Inflammatory macrophage treated with lipopolysaccharide for 1 hour (primary cell): ENCODE measurements around the gene CDHR3.

ENCODE experiments used
- DNase-seq, 2 donors: peaks; one replicate each; pipeline ENCODE4 v3.0.0-alpha.2; 2020 to 2022

The CDHR3 gene

DNA sequence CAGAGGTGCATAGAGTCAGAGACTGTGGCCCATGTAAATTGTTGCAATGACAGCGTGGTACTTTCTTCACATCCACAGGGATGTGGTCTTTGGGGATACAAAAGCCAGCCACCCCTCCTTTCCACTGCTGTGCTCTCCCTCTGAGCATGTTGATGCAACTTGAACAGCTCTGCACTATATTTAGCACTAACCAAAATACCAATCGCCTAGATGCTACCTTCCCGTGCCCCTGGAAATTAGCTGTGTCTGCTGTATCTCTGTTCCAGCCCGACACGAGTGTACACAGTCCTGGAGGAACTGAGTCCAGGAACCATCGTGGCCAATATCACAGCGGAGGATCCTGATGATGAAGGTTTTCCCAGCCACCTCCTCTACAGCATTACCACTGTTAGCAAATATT, 38.1 kb downstream of the CDHR3 start:
- no peak for DNase-seq

DNA sequence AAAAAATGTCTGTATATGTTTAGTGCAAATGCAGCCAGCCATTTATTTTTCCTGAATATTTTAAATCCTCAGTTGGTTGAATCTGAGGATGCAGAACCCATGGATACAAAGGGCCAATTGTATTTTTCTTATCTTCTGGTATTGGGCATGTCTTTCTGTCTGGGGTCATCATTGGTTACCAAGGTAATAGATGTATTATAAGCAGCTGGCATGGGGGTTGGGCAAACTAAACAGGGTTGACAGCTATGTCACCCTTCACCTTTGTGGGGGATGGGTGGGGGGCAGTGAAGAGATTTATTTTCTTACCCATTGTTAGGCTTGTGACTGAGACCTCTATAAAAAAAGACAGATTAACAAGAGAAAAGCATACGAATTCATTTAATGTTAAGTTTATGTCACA, 38.8 kb downstream of the CDHR3 start:
- no peak for DNase-seq

DNA sequence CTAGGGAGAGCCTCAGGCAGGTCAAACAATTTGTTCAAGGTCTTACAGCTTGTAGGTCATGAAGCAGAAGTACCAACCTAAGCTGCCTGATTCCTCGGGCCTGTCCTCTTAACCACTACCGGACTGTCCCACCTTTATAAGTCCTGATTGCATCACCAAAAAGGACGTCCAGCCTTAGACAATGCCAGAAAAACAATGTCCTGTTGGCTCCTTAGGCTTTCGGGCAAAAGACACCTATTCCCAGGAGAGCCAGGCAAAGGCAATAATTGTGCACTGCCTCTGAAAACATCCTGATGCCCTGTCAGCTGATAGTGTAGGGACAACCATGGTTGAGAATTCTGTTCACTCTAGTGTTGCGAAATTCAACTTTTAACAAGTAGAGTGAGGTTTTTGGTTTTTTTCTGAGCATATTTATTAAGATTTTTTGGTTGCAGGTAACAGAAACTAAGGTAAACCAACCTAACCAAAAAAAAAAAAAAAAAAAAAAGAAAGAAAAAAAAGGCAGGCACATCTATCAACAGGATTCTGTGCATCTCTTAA, 40.5 kb downstream of the CDHR3 start:
- no peak for DNase-seq

DNA sequence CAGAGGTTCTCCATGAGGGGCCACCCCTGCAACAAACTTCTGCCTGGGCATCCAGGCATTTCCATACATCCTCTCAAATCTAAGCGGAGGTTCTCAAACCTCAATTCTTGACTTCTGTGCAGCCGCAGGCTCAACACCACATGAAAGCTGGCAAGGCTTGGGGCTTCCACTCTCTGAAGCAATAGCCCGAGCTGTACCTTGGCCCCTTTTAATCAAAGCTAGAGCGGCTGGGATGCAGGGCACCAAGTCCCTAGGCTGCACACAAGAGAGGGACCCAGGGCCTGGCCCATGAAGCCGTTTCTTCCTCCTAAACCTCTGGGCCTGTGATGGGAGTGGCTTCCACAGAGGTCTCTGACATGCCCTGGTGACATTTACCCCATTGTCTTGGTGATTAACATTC, 43.8 kb downstream of the CDHR3 start:
- DNase-seq, result no peak

DNA sequence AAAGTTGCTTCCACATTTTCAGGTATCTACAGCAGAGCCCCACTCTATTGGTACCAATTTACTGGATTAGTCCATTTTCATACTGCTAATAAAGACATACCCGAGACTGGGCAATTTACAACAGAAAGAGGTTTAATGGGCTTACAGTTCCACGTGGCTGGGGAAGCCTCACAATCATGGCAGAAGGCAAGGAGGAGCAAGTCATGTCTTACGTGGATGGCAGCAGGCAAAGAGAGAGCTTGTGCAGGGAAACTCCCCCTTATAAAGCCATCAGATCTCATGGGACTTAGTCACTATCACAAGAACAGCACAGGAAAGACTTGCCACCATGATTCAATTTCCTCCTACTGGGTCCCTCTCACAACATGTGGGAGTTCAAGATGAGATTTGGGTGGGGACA, 44.7 kb downstream of the CDHR3 start:
- DNase-seq, result peak in 1 of 2 donors; percentile 16

DNA sequence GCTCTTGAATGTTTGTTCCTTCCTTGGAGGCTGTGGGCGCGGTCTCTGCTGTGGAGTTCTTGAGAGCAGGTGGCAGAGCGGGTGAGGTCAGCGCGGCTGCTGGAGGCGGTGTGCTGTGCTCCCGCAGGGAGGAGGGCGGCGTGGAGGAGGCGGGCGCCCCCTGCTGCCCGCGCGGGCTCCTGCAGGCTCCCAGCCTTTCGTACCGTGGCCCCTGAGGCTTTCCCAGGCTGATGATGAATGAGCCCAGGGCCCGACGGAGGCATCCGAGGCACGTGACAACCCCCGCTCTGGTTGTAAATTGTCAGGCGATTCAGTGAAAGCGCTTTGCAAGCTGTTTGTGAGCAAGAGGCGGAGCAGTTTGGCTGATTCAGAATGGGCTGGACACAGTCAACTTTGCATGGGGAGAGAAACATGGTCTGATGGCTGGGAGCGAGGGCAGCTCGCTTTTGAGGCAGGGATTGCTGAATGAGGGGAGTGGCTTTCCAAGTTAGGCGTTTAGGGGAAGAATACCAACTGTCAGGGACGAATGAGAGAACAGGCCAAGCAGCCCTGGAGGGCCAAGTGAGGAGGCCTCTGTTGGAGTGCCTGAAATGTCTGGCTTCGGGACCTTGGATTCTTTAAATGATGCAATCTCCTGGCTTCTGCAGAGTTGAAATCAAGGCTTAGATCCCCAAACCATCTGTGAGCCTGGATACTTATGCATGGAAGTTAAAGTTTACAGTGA, 46.6 kb downstream of the CDHR3 start:
- peak; percentile 75 to 84 for DNase-seq

DNA sequence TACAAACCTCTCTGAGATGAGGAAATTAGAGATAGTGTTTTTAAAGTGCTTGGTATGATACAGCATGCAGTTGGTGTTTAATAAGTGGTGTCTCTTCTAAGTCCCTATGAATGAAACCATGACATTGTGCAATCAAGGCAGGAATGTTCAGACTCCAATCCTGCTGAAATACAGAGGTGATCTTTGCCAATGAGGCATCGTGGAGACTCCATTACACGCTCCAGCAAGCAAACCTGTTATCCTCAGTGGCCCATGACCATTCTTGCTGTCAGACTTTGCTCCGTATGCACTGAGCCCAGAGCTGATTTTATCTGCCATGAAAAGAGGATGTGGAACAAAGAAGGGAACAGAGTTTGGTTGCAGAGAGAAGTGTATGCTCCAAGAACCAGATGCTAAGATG, 47.3 kb downstream of the CDHR3 start:
- DNase-seq, result no peak

DNA sequence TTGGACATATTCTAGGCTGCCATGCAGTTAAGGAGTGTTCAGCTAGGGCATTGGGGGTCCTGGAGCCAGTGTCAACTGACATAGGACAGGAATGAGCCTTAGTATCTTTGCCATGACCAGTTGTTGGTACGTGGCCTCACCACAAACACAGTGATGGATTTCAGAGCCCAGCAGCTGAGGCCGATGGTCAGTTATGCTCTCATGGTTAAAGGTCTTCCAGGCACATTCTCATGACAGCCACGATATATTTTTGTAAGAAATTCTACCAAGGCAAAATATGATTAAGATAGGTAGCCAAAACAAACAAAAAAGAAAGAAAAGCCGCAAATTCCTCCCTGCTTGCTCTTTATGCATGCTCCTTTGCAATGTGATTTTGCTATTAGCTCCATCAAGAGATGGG, 47.8 kb downstream of the CDHR3 start:
- DNase-seq, result no peak

DNA sequence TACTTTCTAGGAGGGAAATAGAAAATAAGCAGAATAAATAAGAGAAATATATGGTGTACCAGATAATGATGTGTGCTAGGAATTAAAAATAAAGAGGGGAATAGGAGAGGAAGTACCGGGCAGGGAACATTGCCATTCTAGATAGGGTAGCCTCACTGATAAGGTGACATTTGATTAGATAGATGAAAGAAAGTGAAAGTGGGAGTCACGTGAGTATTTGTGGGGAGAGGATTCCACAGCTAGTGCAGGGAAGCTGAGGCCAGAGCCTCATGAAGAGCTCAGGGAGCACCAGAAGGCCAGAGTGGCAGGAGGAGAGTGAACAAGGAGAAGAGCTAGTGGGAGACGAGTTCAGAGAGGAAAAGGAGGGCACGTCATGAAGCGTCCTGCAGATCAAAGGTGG, 49.1 kb downstream of the CDHR3 start:
- DNase-seq, result no peak

DNA sequence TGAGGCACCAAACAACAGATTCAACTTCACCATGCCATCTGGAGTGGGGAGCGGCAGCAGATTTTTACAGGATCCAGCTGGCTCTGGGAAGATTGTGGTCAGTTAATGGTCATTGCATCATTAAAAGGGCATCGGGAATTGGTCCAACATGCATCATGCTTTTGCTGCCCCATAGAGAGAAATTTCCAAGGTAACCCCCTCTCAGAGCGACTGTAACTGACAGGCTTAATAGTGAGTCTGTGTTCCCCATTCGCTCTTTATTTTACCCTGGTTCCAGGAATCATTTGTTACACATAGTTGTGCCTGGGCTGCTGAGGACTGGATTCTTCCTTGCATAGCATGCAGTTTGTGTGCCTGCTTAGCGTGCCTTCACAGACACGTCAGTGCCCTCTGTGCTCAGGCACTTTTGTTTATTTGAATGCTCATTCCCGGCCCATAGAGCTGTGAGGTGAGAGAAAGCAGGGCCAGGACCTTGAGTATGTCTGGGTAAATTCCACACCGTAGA, 49.9 kb downstream of the CDHR3 start:
- no peak for DNase-seq

DNA sequence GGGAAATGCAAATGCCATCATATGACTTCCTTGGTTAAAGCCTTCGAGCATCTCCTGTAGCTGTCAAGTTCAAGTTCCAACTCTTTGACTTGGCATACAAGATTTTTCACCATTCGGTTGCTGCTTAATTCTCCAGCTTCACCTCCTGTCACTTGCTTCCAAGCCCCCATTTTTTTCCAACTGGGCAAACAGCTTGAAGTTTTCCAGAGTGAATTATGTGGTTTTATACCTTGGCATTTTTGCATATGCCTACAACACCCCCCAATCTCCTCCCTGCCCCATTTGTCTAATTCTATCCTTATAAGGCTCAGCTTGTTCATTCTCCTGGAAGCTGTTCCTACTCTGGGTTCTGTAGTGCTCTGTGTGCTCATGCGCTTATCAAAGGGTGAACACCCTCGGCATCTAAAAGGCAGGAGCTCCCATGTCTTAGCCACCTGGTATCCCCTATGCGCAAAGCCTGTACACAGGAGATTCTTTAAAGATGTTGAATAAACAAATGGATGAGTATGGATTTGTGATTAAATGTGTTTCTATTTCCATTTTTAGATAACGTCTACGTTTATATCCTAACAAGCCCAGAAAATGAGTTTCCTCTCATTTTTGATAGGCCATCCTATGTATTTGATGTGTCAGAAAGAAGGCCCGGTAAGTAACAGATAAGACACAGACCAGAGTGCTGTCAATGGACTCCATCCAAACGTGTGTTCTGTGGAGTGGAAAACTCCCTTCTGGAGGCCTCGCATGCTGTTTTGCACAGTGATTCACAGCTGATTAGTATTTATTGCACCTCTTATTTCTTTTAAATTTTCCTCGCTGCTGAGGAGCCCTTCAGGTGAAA, 52.5 kb downstream of the CDHR3 start:
- no peak for DNase-seq

DNA sequence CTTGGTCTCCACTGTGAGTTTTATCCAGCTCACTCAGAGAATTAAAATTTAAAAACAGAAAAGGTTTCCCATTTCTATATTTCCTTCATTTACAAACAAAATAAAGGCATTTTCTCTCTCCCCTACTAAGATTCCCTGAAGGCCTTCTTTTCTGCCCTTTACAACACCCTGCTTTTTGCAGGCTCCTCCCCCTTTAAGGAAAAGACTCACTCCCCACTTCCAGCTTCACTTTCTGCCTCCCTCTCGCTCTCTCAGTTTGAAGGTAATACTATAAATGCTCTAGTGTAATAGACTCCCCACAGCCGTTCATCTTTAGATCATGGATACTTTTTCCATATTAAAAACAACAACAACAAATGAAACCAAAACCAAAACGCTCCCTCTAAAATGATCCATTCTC, 53.3 kb downstream of the CDHR3 start:
- no peak for DNase-seq

DNA sequence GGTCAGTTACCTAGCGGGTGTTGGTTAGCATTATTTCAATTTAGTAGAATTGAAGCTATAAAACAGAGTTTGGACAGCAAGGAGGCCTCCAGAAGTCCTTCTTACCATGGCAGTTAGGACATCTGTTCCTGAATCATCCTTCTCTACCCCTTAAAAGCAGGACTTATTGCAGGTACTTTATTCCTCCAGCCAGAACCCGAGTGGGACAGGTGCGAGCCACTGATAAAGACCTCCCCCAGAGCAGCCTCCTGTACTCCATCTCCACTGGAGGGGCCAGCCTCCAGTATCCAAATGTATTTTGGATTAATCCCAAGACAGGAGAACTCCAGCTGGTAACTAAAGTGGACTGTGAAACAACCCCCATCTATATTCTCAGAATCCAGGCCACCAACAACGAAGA, 54.6 kb downstream of the CDHR3 start:
- no peak for DNase-seq

DNA sequence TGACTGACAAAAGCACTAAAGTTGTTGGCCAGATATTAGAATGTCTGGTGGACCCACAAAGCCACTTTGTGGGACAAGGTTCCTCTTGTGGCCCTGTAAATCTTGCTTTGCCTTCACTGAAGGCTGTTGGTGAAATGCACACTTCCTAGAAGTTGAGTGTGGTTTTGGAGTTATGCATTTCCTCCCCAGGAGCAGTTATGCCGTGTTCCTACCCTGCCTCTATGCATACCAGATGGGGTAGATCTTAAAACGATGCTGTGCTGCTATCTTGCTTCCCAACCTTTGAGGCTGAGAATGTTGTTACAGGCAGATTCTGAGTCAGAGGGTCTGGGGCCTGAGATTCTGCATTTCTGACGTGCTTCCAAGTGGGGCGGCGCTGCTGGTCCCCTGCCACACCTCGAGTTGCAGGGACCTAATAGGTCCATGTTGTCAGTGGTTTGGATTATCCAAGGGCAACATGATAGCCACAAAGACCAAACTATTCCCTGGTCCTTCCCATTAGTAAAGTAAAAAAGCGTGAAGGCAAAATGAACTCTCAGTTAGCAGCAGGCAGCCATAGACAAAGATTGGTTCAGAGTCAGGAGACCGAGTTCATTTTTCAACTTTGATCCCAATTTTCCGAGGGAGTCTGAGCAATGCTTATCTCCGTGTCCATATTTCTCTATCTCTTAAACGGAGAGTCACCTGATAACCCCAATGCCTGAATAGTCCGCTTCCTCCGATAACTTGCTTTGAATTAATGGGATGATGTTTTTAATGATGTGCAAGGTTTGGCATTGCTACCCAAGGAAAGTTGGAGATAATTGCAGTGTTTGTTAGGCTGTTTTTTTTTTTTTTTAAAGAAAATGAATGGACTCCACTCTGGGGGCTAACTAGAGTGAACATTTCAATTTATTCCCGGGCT, 55.8 kb downstream of the CDHR3 start:
- DNase-seq, result no peak

DNA sequence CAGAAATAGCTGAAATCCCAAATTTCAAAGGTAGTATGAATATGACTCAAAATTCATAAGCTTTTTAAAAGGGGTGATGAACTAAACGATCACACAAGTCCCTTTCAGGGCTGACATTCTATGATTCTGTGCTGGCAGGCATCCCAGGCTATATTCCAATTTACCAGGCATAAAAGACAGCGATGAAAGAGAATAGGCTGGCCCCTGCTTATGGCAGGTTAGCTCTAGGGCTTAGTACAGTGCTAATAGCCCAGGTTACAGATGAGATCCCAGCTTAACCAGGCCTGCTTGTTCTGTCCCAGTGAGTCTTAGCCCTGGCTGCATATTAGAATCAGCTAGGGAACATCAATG, 56.4 kb downstream of the CDHR3 start:
- DNase-seq, result no peak

DNA sequence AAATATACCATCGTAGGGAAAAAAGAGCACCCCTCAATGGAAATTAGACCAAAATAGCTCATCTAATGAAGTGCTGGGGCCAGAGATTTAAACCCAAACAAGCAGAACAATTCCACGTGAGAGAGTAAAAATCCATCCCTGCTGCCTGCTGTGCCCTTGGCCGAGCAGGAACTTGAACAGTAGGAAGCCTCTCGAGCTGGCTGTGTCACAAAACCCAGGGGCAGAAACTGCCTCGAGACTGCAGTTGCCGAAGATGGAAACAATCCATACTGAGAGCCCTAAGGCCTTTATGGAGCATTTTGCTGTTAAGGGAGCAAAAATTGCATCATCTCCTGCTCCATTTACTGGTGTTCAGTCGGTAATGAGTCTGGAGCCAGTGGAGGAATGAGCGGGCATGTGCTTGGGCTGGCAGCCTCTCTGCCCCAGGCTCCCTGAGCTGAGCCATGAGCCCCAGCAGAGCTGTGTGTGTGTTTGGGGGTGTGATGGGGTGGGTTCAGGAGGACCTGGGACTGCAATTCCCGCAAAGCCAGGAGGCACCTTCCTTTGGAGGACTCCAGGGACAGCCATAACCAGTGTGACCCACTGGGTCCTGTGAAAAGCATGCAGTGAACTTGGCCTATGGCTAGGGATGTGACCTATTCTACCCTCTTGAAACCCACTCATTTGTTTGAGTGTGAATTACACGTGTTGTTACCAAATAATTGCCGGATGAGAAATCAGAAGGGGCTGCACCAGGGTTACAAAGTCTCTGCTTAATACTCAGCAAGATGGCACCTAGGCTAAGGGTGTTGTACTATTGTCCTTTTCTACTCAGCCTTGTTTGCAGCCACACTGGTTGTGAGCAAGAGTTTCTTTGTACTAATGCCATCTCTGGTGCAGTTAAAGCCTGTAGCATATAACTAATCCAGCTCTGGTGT, 58.3 kb downstream of the CDHR3 start:
- no peak for DNase-seq

DNA sequence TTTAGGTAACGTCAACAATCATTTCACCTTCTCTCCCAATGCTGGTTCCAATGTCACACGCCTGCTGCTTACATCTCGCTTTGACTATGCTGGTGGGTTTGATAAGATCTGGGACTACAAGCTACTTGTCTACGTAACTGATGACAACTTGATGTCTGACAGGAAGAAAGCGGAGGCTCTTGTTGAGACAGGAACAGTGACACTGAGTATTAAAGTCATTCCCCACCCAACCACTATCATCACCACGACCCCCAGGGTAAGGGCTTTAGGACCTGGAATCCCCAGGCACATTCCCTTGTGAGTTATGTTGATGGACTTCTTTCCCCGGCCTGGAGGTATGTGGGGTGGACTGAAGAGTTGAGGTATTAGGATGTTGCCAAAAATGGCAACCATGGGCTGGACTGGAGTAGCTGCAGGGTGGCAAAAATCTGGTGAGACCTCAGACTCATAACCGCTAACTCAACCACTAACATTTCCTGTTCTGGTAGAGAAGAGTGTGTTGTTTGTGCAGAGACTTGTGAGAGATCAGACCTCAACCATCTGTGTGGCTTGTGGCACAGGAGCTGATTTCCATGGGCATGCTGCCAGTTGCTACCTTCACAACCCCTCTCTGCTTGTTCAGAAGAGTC, 59.2 kb downstream of the CDHR3 start:
- no peak for DNase-seq

DNA sequence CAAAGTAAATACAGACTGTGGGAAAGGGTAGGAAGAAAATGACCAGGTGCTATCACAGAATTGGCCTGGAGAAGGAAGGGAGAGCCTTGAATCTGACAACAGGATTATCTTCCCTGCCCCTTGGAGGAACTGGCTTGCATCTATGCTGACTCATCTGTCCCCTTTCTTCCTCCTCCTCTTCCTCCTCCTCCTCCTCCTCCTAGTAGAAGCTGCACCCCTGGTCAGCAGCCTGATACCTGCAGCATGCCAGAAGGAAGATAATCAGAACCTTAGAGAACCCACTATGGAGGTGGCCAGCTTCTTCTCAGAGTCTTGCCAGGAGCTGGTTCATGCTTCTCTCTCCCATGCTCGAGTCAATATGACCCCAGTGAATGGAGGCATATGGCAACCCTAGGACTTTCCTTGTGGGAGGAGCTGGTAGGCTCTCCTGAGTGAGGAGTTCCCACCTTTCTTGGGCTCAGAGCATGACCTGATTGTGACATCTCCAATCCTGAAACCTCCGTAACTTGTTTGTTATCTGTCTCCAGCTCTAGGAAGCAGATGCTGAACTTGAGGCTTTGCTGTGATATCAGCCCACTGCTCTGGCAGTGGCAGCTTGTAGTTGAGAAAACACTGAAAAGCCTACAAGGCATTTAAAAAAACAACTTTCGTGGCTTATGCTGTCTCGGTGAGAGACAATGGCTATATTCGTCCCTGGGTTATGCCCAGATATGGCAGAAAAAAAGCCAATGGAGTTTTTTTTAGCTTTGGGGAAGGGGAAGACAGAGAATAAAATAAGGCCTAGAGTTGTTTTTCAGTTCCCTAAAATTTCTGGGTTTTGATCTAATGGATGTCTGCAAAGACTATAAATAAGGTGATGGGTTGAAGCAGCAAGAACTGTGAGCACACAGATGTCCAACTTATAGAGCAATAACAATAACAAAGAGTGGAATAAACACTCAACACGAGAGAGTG, 60.6 kb downstream of the CDHR3 start:
- DNase-seq, result no peak

DNA sequence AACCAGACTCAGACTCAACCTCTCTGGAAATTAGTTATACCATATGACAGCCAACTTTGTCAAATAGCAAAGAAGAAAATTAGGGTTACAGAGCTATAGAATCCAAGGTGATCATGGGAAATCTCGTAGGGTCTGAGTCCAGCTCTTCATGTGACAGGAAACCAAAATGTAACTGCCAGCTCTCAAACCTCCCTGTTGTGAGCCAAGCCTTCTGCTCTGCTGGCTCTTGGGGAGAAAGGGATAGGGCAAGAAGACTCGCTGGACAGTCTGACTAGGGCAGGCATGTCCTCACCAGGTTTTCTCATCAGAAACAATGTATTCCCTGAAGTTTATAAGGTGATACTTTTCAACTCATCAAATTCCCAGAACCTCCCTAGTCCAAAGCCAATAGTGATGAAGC, 63.0 kb downstream of the CDHR3 start:
- no peak for DNase-seq

DNA sequence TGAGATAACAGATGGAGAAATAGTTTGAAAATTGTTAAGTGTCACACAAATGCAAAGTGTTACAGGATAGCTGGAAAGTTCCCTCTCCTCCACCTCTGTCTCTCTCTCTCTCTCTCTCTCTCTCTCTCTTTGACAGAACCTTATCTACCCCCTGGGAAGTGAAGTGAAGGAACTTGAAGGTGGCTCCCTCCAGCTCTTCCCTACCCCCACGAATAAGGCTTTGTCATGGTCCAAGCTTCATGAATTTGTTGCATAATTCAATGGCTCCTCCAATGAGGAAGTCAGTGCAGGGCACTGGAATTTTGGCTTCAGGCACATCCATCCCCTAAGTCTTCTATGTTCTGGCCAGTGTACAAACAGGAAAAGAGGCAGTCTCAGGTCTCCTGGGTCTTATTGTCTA, 66.4 kb downstream of the CDHR3 start:
- peak in 1 of 2 donors; percentile 9 for DNase-seq
